NCI-H2107 treated with DMSO at 0.1 percent for 48 hours (cell line): Measurements from ENCODE around the gene UPP1.
"Not testable (repeated sequence)": the region's sequence is repeated elsewhere in the genome, so short reads cannot be mapped to it uniquely, and the experiment has no call there.

Experiments
- DNase-seq: peaks from one replicate; lab custom pipeline; 2025; ENCODE audit not compliant: unreplicated experiment; lab: John Stamatoyannopoulos, UW

UPP1 gene

DNA sequence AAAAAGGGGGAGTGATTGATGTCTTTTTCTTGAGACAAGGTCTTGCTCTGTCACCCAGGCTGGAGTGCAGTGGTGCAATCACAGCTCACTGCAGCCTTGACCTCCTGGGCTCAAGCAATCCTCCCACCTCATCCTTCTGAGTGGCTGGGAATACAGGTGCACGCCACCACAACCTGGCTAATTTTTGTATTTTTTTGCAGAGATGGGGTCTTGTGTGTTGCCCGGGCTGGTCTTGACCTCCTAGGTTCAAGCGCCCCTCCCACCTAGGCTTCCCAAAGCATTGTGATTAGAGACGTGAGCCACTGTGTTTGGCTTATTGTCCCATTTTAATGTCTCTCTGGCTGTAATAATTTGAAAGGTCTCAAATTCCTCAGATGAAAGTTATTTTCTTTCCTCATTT, 21.8 kb downstream of the UPP1 start:
- DNase-seq: no peak

DNA sequence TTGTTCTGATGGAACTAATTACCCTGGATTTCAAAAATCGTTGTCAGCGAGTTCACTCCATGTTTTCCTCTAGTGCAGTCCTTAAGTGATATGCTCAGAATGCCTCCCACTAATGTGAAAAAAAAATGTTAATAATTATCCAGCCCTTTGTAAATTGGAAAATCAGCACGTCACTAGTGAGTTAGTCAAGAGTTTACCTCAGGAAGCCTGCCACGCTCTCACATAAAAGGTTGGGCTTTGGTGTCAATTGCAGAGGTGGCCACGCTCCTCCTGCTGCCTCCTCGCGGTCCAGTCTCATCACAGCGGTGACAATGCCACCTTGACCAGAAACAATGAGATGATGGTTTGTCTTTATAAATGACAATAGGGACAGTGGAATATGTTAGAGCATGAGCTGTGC, 22.5 kb downstream of the UPP1 start:
- no peak for DNase-seq

DNA sequence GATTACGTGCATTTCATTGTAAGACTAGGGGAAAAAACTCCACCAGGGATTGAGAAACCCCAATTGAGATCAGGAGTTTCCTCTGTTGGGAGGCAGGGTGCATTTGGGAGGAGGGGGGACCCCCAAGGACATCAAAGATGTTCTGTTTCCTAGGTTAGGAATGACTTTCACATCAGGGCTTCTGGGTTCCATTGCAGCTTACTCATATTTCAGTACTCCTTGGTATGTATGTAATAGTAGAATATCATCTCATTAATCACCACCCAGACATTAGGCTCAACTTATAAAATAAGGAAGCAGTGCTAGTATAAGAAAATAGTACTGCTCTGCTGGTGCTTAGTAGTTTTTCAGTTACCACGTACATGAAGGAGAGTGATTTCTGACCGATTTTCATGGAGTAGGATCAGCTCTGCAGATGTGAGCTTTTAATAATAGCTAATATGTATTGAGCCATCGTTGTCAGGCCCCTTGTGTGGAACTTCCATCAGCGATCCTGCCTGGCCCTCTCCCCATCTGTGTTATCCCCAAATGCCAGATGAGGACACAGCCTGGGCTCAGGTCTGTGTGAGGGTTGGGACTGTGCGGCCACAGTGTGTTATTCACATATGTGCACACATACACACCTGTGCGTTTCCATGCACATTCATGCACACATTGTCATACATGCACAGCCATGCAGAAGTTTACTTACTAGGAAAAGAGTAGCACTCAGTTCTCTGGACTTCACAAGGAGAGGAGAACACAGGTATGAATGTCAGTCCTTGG, 23.5 kb downstream of the UPP1 start:
- no peak for DNase-seq

DNA sequence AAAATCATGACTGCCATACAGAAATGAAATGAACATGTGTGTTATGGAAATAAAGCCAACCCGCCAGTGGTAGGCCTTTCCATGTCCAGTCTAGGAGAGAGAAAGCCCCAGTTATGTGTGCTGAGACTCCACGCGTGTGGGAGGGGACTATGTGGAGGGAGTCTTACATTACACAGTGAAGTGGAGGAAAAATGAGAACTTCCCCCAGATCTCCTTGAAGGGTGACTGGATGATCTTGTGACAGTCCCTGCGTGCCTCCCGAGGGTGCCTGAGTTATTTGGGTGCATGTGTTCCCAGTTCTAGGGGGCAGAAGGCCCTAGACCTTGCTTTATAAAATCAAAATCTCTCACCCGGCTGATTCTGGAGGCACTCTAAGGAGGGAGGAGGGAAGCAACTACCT, 24.2 kb downstream of the UPP1 start:
- DNase-seq: no peak

DNA sequence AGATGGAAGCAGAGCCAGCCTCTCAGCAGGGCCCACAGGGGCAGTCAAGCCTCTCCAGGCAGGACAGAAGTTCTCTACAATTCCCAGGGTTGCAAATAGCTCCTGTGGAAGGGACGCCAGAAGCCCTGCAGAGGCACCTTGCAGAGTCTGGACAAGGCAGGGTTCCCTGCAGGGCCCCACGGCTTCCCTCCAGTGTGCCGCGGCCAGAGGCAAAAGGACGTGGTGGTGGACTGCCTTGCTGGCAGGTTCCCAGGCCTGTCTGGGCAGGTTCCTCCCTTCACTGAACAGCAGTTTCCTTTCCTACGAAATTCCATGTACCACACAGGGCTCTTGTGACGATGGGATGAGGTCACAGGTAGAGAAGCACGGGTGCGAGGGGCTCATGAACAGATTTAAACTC, 25.1 kb downstream of the UPP1 start:
- no peak for DNase-seq

DNA sequence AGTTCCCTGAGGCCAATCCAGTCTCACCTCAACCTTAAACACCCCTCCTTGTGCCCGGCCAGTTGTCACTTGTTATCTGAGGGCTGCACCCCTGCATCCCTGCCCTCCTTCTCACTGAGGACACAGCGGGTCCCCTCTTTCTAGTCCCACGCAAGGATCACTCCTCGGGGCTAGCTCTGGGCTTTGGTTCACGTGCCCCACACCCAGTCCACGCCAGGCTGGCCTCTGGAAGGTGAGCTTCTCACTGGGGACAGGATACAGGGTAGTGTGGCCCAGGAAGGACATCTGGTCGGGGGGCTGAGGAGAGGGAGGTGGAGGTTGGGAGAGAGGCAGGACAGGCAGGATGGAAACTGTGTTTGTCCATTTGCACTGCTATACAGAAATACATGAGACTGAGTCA, 25.5 kb downstream of the UPP1 start:
- no peak for DNase-seq

DNA sequence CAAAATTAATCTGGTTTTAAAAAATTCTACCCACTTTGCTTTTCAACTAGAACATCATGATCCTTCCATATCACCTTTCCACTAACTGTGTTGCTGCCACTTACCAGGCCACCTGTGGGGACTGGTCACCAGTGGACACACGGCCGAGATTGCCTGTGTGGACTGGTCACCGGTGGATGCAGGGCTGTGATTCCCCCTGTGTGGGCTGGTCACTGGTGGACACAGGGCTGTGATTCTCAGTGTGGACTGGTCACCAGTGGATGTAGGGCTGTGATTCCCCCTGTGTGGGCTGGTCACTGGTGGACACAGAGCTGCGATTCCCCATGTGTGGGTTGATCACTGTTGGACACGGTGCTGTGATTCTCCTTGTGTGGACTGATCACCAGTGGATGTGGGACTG, 27.0 kb downstream of the UPP1 start:
- DNase-seq: no peak

DNA sequence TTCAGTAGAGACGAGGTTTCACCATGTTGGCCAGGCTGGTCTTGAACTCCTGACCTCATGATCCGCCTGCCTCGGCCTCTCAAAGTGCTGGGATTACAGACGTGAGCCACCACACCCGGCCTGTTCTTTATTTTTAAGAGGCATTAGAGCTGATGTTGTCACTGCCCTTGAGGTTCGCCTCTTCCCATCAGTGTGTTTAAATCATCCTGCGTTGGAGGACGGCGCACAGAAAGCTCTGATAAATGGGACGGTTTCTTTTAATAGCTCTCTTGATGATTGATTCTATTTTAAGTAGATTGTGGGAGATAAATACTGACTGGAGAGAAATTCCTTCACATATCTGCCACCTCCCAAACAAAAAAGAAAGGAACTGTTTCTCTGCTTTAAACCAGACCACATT, 29.0 kb downstream of the UPP1 start:
- DNase-seq: no peak

DNA sequence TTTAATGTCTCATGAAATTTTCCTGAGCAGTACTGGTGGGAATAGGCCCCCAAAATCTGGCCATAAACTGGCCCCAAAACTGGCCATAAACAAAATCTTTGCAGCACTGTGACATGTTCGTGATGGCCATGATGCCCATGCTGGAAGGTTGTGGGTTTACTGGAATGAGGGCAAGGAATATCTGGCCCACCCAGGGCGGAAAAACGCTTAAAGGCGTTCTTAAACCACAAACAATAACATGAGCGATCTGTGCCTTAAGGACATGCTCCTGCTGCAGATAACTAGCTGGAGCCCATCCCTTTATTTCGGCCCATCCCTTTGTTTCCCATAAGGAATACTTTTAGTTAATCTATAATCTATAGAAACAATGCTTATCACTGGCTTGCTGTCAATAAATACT, 31.5 kb downstream of the UPP1 start:
- not testable (repeated sequence) for DNase-seq

DNA sequence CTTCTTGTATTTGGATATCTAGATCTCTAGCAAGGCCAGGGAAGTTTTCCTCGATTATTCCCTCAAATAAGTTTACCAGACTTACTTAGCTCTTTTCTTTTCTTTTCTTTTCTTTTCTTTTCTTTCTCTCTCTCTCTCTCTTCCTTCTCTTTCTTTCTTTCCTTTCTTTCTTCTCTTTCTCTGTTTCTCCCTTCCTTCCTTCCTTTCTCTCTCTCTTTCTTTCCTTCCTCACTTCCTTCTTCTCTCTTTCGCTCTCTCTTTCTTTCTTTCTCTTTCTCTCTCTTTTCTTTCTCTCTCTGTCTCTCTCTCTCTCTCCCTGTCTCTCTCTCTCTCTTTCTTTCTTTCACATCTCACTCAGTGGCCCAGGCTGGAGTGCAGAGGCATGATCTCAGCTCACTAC, 37.0 kb downstream of the UPP1 start:
- no peak for DNase-seq

DNA sequence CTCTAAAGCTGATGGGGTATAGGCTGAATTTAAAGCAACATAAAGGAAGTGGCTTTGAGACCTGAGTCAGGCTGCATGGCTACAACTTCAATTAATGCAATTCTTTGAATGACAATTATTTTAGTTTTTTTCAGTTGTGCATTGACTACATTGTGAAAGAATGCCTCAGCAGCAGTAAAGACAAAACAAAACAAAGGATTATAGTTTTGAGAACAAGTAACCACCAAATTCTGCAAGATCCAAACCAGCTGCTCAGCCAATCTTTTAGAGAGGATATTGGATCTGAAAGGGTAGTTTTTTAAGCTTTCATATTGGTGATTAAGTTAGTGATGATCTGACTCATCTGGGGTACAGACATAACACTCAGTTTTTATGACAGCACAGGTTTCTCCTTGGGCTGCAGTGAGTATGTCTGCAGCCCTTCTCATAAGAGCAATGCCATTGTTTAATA, 41.6 kb downstream of the UPP1 start:
- DNase-seq: no peak

DNA sequence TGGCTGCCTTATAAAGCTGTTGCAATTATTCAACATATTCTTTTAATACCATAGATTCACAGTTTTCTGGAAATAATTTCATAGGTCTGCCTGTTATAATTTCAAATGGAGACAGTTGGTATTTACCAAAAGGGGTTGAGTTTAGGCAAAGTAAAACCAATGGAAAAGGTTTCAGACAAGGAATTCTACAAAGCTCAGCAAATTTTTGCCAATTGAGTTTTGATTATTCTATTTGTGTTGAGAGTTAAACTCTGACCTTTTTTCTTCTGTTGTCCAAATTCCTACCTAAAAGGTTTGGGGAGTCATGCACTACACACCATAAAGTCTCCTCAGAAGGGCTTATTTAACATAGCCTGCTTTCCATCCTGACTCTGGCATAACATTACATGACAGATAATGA, 43.7 kb downstream of the UPP1 start:
- no peak for DNase-seq

DNA sequence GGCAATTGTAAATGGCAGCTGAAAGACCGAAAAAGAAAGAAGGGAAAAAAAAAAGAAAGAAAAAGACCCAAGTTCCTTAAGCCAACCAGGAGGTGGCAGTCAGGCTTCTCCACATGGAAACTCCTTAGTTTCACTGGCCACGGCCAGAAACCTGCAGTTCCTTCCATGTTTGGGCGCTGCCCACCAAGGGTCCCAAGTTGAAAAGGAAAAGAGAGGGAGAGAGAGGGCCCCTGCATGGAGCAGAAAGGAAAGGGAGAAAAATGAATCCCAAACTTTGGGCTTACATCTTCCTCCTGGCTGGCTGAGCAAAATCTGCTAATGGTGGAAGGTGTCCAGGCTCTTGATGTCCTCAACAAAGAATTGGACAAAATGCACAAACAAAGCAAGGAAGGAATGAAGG, 50.4 kb downstream of the UPP1 start:
- no peak for DNase-seq

DNA sequence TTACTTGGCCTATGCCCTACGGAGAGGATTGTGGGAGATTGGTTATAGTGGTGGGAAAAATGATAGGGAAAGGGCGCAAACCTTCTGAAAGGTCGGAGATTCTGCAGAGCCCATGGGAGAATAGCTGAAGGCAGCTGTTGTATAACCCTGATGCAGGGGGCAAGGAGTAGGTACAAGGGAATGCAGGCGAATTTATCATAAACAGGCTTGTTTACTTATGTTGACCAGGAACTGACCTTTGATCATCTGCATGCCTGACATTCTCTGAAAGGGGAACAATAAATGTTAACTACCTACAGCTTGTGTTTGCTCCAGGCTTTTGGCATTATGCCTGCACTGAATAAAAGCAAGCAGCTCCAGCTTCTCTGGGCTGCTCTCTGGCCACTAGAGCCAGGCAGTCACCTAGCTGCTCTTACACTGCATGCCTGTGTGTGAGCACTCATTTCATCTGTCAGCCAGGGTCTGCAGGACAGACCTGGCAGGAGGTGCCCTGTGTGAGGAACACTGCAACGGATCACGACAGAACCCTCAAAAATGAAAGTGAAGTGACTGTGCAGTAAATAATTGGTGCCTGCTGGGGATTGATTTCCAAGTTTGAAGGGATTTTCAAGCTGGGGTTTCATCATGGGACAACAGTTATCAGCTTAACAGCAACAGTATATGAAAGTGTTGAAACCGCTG, 51.1 kb downstream of the UPP1 start:
- no peak for DNase-seq

DNA sequence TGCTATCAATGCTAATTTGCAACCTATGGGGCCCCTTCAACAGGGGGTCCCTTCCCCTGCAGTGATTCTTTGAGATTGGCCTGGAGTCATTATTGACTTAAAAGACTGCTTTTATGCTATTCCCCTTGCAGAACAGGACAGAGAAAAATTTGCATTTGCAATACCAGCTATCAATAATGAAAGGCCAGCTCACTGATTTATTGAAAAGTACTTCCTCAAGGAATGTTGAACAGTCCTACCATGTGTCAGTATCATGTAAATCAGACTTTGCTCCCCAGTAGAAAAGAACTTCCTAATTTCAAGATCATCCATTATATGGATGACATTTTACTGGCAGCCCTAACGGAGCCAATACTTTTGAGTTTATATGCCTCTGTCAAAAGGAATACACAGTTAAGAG, 52.5 kb downstream of the UPP1 start:
- DNase-seq: no peak

DNA sequence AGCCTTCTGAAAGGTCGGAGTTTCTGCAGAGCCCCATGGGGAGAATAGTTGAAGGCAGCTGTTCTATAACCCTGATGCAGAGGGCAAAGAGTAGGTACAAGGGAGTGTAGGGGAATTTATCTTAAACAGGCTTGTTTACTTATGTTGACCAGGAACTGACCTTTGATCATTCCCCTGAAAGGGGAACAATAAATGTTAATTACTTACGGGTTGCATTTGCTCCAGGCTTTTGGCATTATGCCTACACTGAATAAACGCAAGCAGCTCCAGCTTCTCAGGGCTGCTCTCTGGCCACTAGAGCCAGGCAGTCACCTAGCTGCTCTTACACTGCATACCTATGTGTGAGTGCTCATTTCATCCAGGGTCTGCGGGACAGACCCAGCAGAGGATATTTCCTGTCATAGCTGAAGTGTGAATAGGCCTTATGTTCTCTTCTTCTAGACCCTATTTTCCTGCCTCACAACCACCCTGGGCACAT, 55.3 kb downstream of the UPP1 start:
- DNase-seq: no peak

DNA sequence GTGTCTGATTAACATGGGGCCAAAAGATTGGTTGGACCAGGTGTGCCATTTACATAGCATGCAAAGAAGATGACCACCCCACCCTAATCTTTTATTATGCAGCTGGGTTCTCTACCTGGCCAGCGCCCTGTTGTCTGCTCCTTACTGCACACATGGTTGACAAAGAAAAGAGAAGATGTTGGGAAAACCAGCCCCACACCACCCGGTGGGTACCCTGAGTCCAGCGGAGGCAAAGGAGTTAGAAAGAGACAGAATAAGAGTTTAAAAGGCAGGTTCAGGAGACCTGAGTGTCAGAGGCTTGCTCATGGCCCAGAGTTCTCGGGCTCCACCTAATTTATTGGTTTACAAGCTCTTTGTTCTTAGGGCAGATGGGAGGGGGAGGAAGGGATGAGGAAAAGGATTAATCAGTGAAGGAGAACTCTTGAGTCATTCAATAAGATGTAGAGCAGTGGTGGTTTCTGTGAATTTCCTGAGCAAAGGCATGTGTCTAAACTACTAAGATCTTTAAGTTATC, 58.1 kb downstream of the UPP1 start:
- DNase-seq: no peak

DNA sequence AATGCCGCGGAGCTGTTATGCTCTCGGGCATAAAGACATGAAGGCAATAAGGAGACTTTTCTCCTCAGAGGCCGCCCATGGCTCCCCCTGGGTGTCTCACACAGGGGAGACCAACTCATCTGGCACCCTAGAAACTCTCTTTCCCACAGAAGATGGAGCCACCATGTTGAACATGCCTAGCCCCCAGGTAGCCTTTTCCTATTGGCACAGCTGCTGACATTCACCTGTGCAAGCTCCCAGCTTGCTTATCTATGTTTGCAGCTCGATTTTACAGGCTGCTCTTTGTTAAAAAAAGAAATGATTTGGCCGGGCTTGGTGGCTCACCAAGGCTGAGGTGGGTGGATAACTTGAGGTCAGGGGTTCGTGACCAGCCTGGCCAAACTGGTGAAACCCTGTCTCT, 58.6 kb downstream of the UPP1 start:
- DNase-seq: not testable (repeated sequence)

DNA sequence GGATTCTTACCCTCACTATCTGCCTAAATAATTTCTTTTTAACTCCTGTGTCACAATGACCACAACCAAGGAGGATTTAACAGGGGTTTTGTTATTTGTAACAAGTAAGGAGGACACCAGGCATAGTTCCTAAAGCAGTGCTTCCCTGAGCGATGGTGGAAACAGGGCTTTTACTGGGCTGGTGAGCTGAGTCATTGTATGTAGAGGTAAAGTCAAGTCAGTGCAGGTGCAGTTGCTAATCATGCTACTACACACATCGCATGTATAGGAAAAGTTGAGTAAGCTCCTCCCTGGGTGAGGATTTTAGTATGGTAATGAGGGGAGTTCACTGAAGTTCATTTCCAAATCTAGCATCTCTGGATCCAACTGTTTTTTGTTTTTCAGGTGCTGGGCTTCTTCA, 59.2 kb downstream of the UPP1 start:
- DNase-seq: no peak

DNA sequence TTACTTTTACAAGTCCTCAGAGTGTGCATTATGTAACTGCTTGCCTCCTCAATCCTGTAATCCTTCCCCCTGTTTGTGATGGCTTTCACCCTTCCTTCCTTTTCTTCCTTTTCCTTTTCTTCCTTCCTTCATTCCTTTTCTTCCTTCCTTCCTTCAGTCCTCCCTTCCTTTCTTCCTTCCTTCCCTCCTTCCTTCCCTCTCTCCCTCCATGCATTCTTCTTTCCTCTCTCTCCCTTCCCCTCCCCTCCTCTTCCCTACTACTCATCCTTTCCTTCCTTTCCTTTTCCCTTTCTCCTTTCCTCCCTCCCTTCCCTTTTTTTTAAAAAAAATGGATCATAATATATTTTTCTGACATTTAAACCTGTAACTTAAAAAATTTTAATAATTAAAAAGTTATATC, 60.0 kb downstream of the UPP1 start:
- no peak for DNase-seq

DNA sequence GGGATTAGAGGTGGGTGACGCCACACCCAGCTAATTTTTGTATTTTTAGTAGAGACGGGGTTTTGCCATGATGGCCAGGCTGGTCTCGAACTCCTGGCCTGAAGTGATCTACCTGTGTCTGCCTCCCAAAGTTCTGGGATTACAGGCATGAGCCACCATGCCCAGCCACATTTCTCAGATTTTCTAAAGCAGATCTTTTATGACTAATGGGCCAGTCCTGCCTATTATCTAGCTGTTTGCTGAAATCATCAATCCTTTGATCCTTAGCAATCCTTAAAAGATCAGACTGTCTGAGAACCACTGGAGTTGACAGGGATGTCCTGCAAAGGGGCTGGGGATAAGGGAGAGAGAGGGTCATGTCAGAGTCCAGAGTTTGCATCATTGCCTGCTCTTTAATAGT, 61.0 kb downstream of the UPP1 start:
- no peak for DNase-seq

DNA sequence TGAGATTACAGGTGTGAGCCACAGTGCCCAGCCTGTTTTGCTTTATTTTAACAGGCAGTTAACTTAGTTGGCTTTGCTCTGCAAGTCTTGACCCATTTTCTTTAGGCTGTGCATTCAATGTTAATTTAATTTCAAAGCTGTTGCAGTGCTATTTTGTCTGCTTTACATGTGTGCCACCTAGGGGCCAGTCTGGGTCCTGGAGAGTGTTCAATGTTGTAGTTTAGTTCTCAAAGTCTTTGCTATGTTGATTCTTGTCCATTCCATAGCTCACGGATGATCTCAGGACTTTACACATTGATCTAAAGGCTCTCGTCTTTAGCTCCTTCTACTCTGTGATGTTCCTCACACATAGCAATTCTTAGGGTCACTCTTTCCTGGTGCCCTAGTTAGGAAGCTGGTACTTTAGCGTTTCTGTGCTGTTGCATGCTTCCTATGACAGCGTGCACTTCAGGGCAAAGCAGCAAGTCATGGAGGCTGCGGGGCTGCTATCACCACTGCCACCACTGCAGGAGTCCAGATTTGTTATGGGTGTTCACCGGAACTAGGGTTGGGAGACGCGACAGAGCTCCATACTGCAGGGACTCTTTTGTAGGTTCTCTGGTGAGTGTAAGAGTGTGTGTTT, 65.8 kb downstream of the UPP1 start:
- no peak for DNase-seq
